Measurements from ENCODE around the gene GPC6.

GPC6 gene

DNA sequence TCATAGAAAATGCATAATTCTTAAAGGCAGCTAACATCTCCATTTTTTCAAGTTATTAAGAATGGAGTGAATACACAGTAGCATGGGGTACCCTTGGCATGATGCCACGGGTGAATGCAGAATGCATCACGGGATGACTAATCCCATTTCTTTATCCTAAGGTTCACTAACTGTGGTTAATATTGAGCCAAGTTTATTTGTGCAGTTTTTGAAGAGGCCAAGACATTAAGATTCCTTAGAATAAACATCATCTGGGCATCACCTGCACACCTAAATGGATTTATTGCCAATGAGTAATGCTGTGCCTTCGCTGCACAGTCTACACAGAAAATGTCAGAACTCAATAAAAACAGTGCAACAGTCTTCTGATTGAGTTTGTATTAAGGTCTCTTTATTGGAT is 333.1 kb downstream of the GPC6 start:
- H3K4me3 ChIP-seq (replicated peaks; ENCODE audit: low read depth, low read length): no peak overlapping the region
- DNase-seq (ENCODE audit: extremely low read depth, low read depth): peak; percentile 70
- TF ChIP-seq, protein P1, sequence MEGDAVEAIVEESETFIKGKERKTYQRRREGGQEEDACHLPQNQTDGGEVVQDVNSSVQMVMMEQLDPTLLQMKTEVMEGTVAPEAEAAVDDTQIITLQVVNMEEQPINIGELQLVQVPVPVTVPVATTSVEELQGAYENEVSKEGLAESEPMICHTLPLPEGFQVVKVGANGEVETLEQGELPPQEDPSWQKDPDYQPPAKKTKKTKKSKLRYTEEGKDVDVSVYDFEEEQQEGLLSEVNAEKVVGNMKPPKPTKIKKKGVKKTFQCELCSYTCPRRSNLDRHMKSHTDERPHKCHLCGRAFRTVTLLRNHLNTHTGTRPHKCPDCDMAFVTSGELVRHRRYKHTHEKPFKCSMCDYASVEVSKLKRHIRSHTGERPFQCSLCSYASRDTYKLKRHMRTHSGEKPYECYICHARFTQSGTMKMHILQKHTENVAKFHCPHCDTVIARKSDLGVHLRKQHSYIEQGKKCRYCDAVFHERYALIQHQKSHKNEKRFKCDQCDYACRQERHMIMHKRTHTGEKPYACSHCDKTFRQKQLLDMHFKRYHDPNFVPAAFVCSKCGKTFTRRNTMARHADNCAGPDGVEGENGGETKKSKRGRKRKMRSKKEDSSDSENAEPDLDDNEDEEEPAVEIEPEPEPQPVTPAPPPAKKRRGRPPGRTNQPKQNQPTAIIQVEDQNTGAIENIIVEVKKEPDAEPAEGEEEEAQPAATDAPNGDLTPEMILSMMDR (IDR thresholded peaks at IDR 0.05; ENCODE audit: low read depth, low read length, missing control alignments): no peak

DNA sequence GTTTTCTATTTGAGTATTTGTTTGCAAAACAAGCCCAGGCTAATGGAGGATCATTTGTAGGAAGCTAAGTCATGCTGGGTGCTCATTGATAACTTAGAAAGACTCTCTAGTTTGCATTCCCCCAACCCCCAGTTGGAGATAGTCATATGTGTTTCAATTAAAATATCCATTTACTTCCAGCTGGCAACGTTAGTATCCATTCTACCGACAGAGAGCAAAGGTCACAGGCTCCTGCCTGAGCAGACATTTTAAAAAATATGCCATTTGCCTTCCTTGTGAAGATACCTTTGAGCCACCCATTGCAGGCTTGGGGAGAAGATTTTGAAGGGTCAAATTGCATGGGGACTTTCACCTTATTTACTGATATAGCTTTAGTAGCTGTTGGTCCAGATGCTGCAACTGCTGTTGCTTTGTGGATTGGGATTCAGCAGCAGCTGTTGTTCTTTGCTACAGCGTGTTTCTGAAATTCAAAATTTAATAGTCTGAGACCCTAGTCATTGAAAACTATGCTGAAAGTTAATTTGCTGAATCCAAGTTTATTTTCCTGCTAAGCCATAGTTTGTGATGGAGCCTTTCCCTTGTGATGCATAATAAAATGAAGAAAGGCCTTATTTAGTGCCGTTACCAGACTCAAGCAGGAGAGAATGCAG is 335.1 kb downstream of the GPC6 start:
- TF ChIP-seq, protein P1 (IDR thresholded peaks at IDR 0.05; ENCODE audit: low read depth, low read length, missing control alignments): no peak
- DNase-seq (ENCODE audit: extremely low read depth, low read depth): no peak
- H3K4me3 ChIP-seq (replicated peaks; ENCODE audit: low read depth, low read length): no peak overlapping the region

DNA sequence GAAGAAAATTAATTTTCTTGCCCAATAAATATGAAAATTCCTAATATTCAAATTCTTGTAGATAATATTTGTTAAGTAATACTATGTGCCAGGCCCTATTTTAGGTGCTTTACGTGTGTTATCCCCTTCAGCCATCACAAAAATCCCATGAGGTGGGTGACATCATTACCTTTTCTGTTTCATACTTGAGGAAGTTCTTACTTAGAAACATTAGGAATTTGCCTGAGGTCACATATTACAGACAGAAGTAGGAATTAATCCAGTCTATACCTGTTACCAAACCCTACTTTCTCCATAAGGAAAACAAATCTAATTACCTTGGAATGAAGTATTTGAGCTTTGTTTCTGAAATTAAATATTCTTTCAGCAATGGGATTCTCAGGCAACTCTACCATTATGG is 336.1 kb downstream of the GPC6 start:
- DNase-seq (ENCODE audit: extremely low read depth, low read depth): no peak
- TF ChIP-seq, protein P1 (IDR thresholded peaks at IDR 0.05; ENCODE audit: low read depth, low read length, missing control alignments): no peak
- H3K4me3 ChIP-seq (replicated peaks; ENCODE audit: low read depth, low read length): no peak overlapping the region

DNA sequence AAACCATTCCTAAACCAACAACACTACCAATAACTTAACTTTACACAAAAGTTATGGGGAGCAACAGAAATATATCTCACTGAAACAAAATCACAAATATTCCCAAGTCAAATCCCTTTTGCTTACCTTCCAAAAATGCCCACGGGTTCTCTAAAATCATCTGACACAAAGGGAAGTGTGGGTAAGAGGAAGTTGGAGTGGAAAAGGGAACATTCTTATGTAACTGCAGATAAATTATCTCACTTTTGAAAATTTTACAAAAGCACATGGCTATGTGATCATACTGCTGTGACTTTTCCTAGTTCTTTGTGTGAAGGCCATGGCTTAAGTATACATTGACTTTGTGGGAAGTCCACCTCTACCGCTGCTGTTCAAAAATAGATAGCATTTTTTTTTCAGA is 350.5 kb downstream of the GPC6 start:
- DNase-seq (ENCODE audit: extremely low read depth, low read depth): no peak
- TF ChIP-seq, protein P1 (IDR thresholded peaks at IDR 0.05; ENCODE audit: low read depth, low read length, missing control alignments): no peak

DNA sequence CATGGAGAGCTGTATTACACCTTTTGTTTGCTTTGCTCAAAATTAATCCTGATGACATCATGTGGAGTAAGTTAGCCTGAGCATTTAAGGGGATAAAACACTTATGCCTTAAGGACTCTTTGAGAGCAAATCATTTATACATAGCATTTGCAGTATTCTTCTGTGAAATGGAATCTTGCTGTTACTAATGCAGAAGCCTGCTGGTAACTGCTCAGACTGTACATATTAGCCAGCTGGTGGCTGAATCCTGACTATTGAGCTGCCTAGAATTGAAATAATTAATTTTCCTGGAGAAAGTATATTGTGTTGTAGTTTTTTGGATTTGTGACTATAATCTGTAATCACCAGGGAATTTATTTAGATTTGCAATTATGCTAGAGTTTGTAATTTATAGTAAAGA is 363.2 kb downstream of the GPC6 start:
- DNase-seq (ENCODE audit: extremely low read depth, low read depth): no peak
- TF ChIP-seq, protein P1 (IDR thresholded peaks at IDR 0.05; ENCODE audit: low read depth, low read length, missing control alignments): no peak
- no peak overlapping the region for H3K4me3 ChIP-seq (replicated peaks; ENCODE audit: low read depth, low read length)

More for the DNA sequence above, 350.5 kb downstream of the GPC6 start:
- no peak overlapping the region for H3K4me3 ChIP-seq (replicated peaks; ENCODE audit: low read depth, low read length)

DNA sequence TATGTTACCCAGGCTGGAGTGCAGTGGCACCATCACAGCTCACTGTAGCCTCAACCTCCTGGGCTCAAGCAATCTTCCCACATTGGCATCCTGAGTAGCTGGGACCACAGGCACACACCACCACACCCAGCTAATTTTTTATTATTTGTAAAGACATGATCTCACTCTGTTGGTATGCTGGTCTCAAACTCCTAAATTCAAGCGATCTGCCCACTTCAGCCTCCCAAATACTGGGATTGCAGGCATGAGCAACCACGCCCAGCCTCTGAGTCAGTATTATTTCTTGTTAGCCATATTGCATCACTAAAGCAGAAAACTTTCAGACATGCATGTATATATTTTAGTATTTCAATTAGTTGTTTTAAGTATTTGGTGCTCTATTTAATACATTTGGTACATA is 376.4 kb downstream of the GPC6 start:
- peak; percentile 79 for DNase-seq (ENCODE audit: extremely low read depth, low read depth)
- TF ChIP-seq, protein P1 (IDR thresholded peaks at IDR 0.05; ENCODE audit: low read depth, low read length, missing control alignments): no peak
- no peak overlapping the region for H3K4me3 ChIP-seq (replicated peaks; ENCODE audit: low read depth, low read length)

DNA sequence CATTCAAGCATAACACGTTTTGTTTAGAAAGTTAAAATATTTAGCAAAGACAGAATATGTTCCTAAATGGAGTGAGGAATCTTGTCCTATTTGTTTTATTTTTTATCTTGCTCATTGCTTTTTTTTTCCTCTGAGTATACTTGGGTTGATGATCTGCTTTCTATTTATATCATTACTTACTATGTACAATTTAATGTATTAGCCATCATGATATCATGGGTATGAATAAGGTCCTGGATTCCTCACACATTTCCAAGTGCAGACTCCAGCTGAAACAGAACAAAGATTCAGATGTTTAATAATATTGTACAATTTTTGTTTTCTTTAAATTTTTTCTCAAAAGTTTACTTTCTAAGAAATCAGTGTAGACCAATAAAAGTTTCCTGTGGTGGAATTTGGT is 388.2 kb downstream of the GPC6 start:
- no peak overlapping the region for H3K4me3 ChIP-seq (replicated peaks; ENCODE audit: low read depth, low read length)
- DNase-seq (ENCODE audit: extremely low read depth, low read depth): no peak
- TF ChIP-seq, protein P1 (IDR thresholded peaks at IDR 0.05; ENCODE audit: low read depth, low read length, missing control alignments): no peak
